Natural killer cell (primary cell): ENCODE results near the gene SLC17A3. TPM values are rescaled to one million over a fixed set of nuclear protein-coding genes. Genes with fewer than 3 reads are reported as not detected.
A peak's percentile ranks its signal among the peaks of the same experiment; 100 is the strongest.

Experiments used
- ATAC-seq, 3 donors: fragments of 150-1000 bp in 2 of 3; fragments of 200-7000 bp in 1 of 3; cut with Tn5 transposase; 1 replicate in 1 of 3; 2 replicates in 2 of 3; pipeline ENCODE4 v1.10.0; 2021; ENCODE audit warnings: mild to moderate bottlenecking in 2 of 3, moderate library complexity in 2 of 3
- DNase-seq, 2 donors: peaks; one replicate each; pipeline versions ENCODE4 v3.0.0 to v3.0.0-alpha.2; 2013 to 2021; ENCODE audit warnings: mixed read lengths in 1 of 2
- H3K27ac ChIP-seq: one replicate; pipeline ENCODE4 v1.5.1; 2013; ENCODE audit warnings: mild to moderate bottlenecking, low read length
- H3K27me3 ChIP-seq: one replicate; pipeline ENCODE4 v1.6.1; 2013; ENCODE audit warnings: low read length; ENCODE audit not compliant: control insufficient read depth, insufficient read depth
- H3K36me3 ChIP-seq: one replicate; pipeline ENCODE4 v1.6.1; 2013; ENCODE audit warnings: low read length; ENCODE audit not compliant: control insufficient read depth, insufficient read depth
- H3K4me1 ChIP-seq: one replicate; pipeline ENCODE4 v1.6.1; 2013; ENCODE audit warnings: low read length; ENCODE audit not compliant: control insufficient read depth, insufficient read depth
- H3K4me3 ChIP-seq: one replicate; pipeline ENCODE4 v1.5.1; 2013; ENCODE audit warnings: low read length
- H3K9me3 ChIP-seq: one replicate; pipeline ENCODE4 v1.6.1; 2013; ENCODE audit warnings: low read length; ENCODE audit not compliant: control insufficient read depth, insufficient read depth
- H3K27ac Mint-ChIP-seq, 2 donors: one replicate each; pipeline ENCODE4 v1.8.0; 2022; ENCODE audit warnings: mild to moderate bottlenecking in 2 of 2, mixed read lengths in 2 of 2, moderate library complexity in 1 of 2
- H3K27me3 Mint-ChIP-seq, 2 donors: one replicate each; pipeline ENCODE4 v1.8.0; 2022; ENCODE audit warnings: low read depth in 2 of 2, mixed read lengths in 2 of 2
- H3K36me3 Mint-ChIP-seq: one replicate; pipeline ENCODE4 v1.8.0; 2022; ENCODE audit warnings: mixed read lengths
- H3K4me1 Mint-ChIP-seq, 2 donors: one replicate each; pipeline ENCODE4 v1.8.0; 2022; ENCODE audit warnings: mixed read lengths in 2 of 2
- H3K4me3 Mint-ChIP-seq: one replicate; pipeline ENCODE4 v1.8.0; 2022; ENCODE audit warnings: mild to moderate bottlenecking, moderate library complexity, mixed read lengths
- H3K9me3 Mint-ChIP-seq, 2 donors: one replicate each; pipeline ENCODE4 v1.8.0; 2022; ENCODE audit warnings: mixed read lengths in 2 of 2
- WGBS: methylation state at CpG from one replicate; pipeline ENCODE4 v1.1.7; 2013; ENCODE audit warnings: missing lambda C conversion rate; ENCODE audit not compliant: insufficient coverage; 5-methylcytosine and 5-hydroxymethylcytosine counted together
- intact Hi-C: fragments of 100-400 bp; cut with micrococcal nuclease; formaldehyde crosslinking; loops from one replicate; pipeline ENCODE4 v1.14.2; 2022
- total RNA-seq, 4 donors: library from RNA; stranded (reverse); fragments of 120-200 nt in 1 of 4; gene quantifications; one replicate each; pipeline versions ENCODE4 v1.2.3 to v1.2.4, GENCODE V29; 2013 to 2022
- TF ChIP-seq, protein P1 (sequence below): fragments of 200-600 bp; IDR thresholded peaks from one replicate; pipeline ENCODE4 v1.8.0; 2022; ENCODE audit warnings: antibody characterized with exemption

Gene SLC17A3
- total RNA-seq, 3 donors from 2014 or later (not counting 1 experiment from before 2014, with no cell fraction given), result 1.5 to 2.4 (median 1.6) TPM

DNA sequence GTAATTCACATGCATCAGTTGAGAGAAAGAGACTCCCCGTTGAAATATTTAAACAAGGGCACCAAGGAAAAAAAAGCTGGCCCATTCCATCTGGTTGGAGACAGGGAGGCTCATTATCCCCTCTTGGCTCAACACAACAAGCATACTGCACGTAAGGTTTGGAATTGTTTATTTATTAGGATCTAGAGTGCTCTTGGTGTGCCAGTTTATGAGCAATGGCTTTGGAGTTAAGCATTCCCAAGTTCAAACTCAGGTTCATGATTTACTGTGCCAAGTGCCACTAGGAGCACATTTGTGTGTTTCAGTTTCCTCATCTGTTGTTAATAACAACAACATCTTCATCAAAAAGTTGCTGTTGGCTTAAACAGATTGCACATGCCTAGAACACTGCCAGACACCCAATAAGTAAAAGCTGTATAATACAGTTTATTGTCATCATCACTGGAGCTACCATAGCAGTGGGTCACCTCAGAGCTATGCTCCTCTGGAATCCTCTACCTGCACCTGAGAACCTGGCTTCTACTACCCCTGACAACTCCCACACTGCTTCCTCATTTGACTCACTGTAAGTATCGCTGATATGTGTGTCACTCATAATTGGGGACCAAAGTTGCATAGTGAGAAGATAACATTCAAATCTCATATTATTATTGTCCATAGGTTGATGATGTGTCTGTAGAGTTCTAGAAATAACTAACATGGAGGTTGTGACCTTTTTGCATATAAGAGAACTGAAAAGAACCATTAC is 5.4 kb downstream of the SLC17A3 start:
- TF ChIP-seq, protein P1, sequence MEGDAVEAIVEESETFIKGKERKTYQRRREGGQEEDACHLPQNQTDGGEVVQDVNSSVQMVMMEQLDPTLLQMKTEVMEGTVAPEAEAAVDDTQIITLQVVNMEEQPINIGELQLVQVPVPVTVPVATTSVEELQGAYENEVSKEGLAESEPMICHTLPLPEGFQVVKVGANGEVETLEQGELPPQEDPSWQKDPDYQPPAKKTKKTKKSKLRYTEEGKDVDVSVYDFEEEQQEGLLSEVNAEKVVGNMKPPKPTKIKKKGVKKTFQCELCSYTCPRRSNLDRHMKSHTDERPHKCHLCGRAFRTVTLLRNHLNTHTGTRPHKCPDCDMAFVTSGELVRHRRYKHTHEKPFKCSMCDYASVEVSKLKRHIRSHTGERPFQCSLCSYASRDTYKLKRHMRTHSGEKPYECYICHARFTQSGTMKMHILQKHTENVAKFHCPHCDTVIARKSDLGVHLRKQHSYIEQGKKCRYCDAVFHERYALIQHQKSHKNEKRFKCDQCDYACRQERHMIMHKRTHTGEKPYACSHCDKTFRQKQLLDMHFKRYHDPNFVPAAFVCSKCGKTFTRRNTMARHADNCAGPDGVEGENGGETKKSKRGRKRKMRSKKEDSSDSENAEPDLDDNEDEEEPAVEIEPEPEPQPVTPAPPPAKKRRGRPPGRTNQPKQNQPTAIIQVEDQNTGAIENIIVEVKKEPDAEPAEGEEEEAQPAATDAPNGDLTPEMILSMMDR, result no peak
- no peaks in the 10 kb centered on the region for H3K36me3 Mint-ChIP-seq
- no peaks in the 10 kb centered on the region for H3K9me3 ChIP-seq
- 100% methylated on average over 1 of the region's 3 CpGs for WGBS
- H3K27me3 Mint-ChIP-seq, result peaks cover 7 to 8% of the 10 kb centered on the region in 2 donors
- H3K4me1 Mint-ChIP-seq, result peaks cover 25 to 29% of the 10 kb centered on the region in 2 donors
- H3K27me3 ChIP-seq, result no peaks in the 10 kb centered on the region
- H3K36me3 ChIP-seq, result no peaks in the 10 kb centered on the region
- no peak overlapping the region for H3K27ac Mint-ChIP-seq
- H3K4me3 ChIP-seq, result no peak overlapping the region
- intact Hi-C loops, result no loop called here
- no peak overlapping the region for H3K4me3 Mint-ChIP-seq
- ATAC-seq (no peak), DNase-seq (no peak)
- H3K9me3 Mint-ChIP-seq, result peaks cover 0 to 3% of the 10 kb centered on the region in 2 donors
- H3K4me1 ChIP-seq, result peaks cover 10% of the 10 kb centered on the region
- no peak overlapping the region for H3K27ac ChIP-seq

DNA sequence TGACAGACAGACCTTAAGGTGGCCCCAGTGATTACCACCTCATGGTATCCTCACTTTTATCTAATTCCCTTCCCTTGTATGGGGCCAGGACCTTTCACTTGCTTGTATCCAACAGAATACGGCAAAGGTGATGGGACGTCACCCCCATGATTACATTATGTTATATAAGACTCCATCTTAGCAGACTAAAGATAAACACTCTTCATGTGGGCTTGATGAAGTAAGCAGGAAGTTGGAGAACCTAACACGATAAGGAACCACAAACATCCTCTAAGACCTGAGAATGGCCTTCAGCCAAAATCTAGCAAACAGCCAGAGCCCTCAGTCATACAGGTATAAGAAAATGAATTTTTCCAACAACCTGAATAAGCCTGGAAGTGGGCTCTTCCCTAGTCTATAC is 8.0 kb downstream of the SLC17A3 start:
- Mint-ChIP-seq H3K36me3 (no peaks in the 10 kb centered on the region), H3K27me3 (peaks cover 7 to 10% of the 10 kb centered on the region in 2 donors), H3K27ac (peak overlapping the region; percentile 76 to 89), H3K4me1 (peaks cover 15 to 22% of the 10 kb centered on the region in 2 donors), H3K4me3 (peak overlapping the region; percentile 65), H3K9me3 (peaks cover 0 to 3% of the 10 kb centered on the region in 2 donors)
- Histone ChIP-seq H3K4me1 (peaks cover 5% of the 10 kb centered on the region), H3K27ac (peak overlapping the region; percentile 53), H3K27me3 (no peaks in the 10 kb centered on the region), H3K36me3 (no peaks in the 10 kb centered on the region), H3K9me3 (no peaks in the 10 kb centered on the region), H3K4me3 (no peak overlapping the region)
- WGBS, result 36% methylated on average over 2 of the region's 3 CpGs
- TF ChIP-seq, protein P1, result no peak
- DNase-seq (peak in 1 of 2 donors; percentile 79), ATAC-seq (peak; percentile 86 to 91 (median 91))
- intact Hi-C loops, result no loop called here

DNA sequence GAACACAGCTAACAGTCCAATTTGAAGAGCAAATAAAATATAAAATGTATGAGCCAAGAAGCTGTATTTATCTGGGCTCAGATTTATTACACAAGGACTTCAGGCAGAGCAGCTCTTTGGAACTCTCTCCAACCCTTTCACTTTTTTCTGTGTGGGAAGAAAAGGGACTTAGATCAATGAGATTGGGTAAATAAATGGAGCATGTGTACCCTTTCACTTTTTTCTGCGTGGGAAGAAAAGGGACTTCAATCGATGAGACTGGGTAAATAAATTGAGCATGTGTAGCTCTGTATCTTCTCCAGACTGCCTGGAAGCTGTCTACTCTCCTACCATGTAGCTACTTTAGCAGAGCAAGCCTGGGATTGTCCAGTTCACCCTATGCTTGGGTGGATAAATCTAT is 10.7 kb downstream of the SLC17A3 start:
- H3K27me3 ChIP-seq, result no peaks in the 10 kb centered on the region
- Mint-ChIP-seq H3K4me1 (peaks cover 15 to 23% of the 10 kb centered on the region in 2 donors), H3K27me3 (peaks cover 12 to 13% of the 10 kb centered on the region in 2 donors), H3K9me3 (peaks cover 0 to 3% of the 10 kb centered on the region in 2 donors), H3K4me3 (no peak overlapping the region), H3K36me3 (no peaks in the 10 kb centered on the region), H3K27ac (no peak overlapping the region)
- no peak overlapping the region for H3K4me3 ChIP-seq
- intact Hi-C loops, result no loop called here
- DNase-seq (no peak), ATAC-seq (no peak)
- peaks cover 5% of the 10 kb centered on the region for H3K4me1 ChIP-seq
- no peaks in the 10 kb centered on the region for H3K9me3 ChIP-seq
- TF ChIP-seq, protein P1, result no peak
- 100% methylated on average over 2 of the region's 2 CpGs for WGBS
- no peaks in the 10 kb centered on the region for H3K36me3 ChIP-seq
- H3K27ac ChIP-seq, result no peak overlapping the region
